A549 (cell line): ENCODE measurements around the gene MAPT. TPM values are rescaled to one million over a fixed set of nuclear protein-coding genes. Genes with fewer than 3 reads are reported as not detected.

Experiments
- ATAC-seq, 2 experiments: fragments of 200-7000 bp in 1 of 2; fragments of >200 bp in 1 of 2; cut with Nextera tagmentation in 1 of 2; cut with Tn5 transposase in 1 of 2; 3 replicates each; pipeline versions ENCODE4 v1.8.0 to v1.9.1; 2018 to 2020; ENCODE audit warnings: mild to moderate bottlenecking in 1 of 2, moderate library complexity in 1 of 2
- CTCF ChIA-PET: fragments of 300-600 bp; sonication (Branson Sonifier 250); formaldehyde crosslinking; extraction: SDS; loops from one replicate; lab custom pipeline; 2021; ENCODE audit warnings: antibody characterized with exemption, inconsistent platforms; lab: Yijun Ruan, JAX
- POLR2A ChIA-PET: fragments of 350-600 bp; formaldehyde crosslinking; extraction: SDS; loops from one replicate; lab custom pipeline; 2021; ENCODE audit warnings: antibody characterized with exemption, inconsistent platforms; lab: Yijun Ruan, JAX
- DNase-seq, 2 experiments: peaks; one replicate each; pipeline versions ENCODE4 v3.0.0 to v3.0.0-alpha.2; 2011 to 2016; ENCODE audit warnings: low read depth in 1 of 2, low spot score in 1 of 2
- FAIRE-seq: peaks from 2 replicates; lab custom pipeline; 2011; peaks lifted over from hg19 to GRCh38; lab: Jason Lieb, UNC
- H3K27ac ChIP-seq, 2 experiments: fragments of >200 bp; sonication (Bioruptor Twin); formaldehyde crosslinking; 3 replicates each; pipeline ENCODE4 v1.5.1; 2016 to 2017
- H3K4me1 ChIP-seq: fragments of >200 bp; sonication (Bioruptor Twin); formaldehyde crosslinking; 3 replicates; pipeline ENCODE4 v1.6.1; 2016
- H3K4me2 ChIP-seq: fragments of >200 bp; sonication (Bioruptor Twin); formaldehyde crosslinking; 3 replicates; pipeline ENCODE4 v1.6.1; 2016
- H3K4me3 ChIP-seq: fragments of >200 bp; sonication (Bioruptor Twin); formaldehyde crosslinking; 3 replicates; pipeline ENCODE4 v1.5.1; 2016
- H3K9me3 ChIP-seq: fragments of >200 bp; sonication (Bioruptor Twin); formaldehyde crosslinking; 3 replicates; pipeline ENCODE4 v1.6.1; 2016
- CTCF ChIP-seq: fragments of >200 bp; sonication (Bioruptor Twin); formaldehyde crosslinking; IDR thresholded peaks from 3 replicates; pipeline ENCODE4 v1.5.1; 2016
- E2F6 ChIP-seq: IDR thresholded peaks from 2 replicates; pipeline ENCODE4 v1.6.1; 2012; ENCODE audit warnings: low read depth, borderline replicate concordance
- EHMT2 ChIP-seq: fragments of 200-600 bp; sonication (generic); IDR thresholded peaks from 2 replicates; pipeline ENCODE4 v1.6.1; 2016; ENCODE audit warnings: antibody characterized with exemption, low read depth, mild to moderate bottlenecking, moderate library complexity
- FOSL2 ChIP-seq, 2 experiments: fragments of 450-650 bp in 1 of 2; fragments of >200 bp in 1 of 2; sonication (Bioruptor Twin) in 1 of 2; formaldehyde crosslinking; IDR thresholded peaks; 2 replicates each; pipeline versions ENCODE4 v1.5.0 to v1.6.1; 2016 to 2020; ENCODE audit warnings: mild to moderate bottlenecking in 1 of 2, moderate library complexity in 1 of 2
- GATA3 ChIP-seq: IDR thresholded peaks from 2 replicates; pipeline ENCODE4 v1.6.1; 2012; ENCODE audit warnings: borderline replicate concordance
- HOXA7 ChIP-seq: fragments of 250-450 bp; sonication (Bioruptor Pico); IDR thresholded peaks from 2 replicates; pipeline ENCODE4 v1.5.0; 2020; ENCODE audit warnings: mild to moderate bottlenecking, moderate library complexity
- JUN ChIP-seq, 2 experiments: fragments of >200 bp; sonication (Bioruptor Twin); formaldehyde crosslinking; IDR thresholded peaks; 2 replicates in 1 of 2; 3 replicates in 1 of 2; pipeline ENCODE4 v1.6.1; 2016 to 2017
- MAFK ChIP-seq: fragments of 450-650 bp; IDR thresholded peaks from 2 replicates; pipeline ENCODE4 v1.6.1; 2014; ENCODE audit not compliant: partially characterized antibody
- MYC ChIP-seq: IDR thresholded peaks from 2 replicates; pipeline ENCODE4 v1.6.1; 2012; ENCODE audit warnings: mild to moderate bottlenecking, inconsistent platforms, low read length, improper control_type of control experiment, borderline replicate concordance
- NFE2L2 ChIP-seq: fragments of 150-350 bp; conservative IDR thresholded peaks from 2 replicates; pipeline ENCODE4 v1.6.1; 2014; ENCODE audit warnings: low read length
- RARB ChIP-seq: fragments of 250-450 bp; sonication (Bioruptor Pico); IDR thresholded peaks from 2 replicates; pipeline ENCODE4 v1.8.0; 2021; ENCODE audit warnings: mild to moderate bottlenecking, moderate library complexity
- SMC3 ChIP-seq: fragments of >200 bp; sonication (Bioruptor Twin); formaldehyde crosslinking; IDR thresholded peaks from 3 replicates; pipeline ENCODE4 v1.6.1; 2018; ENCODE audit warnings: inconsistent platforms
- ZC3H11A ChIP-seq: fragments of 450-650 bp; IDR thresholded peaks from 2 replicates; pipeline ENCODE4 v1.6.1; 2014; ENCODE audit warnings: antibody characterized with exemption, mild to moderate bottlenecking
- WGBS: methylation state at CpG from one replicate; pipeline ENCODE4 v1.1.6; 2017; ENCODE audit errors: missing lambda C conversion rate; 5-methylcytosine and 5-hydroxymethylcytosine counted together
- polyA plus RNA-seq, 4 experiments: library from polyadenylated mRNA; depleted of rRNA in 3 of 4; stranded (reverse); fragments of >200 nt; fragmentation: RNase III in 1 of 4; extraction: RNeasy Plus Mini Kit Qiagen cat#74134 plus additional on column Dnase treatment in 1 of 4; gene quantifications; 2 replicates in 3 of 4; 3 replicates in 1 of 4; pipeline ENCODE4 v1.2.3, GENCODE V29; 2011 to 2017
- TF ChIP-seq, protein P1 (sequence below): fragments of 250-450 bp; sonication (Bioruptor Pico); IDR thresholded peaks from 2 replicates; pipeline ENCODE4 v1.5.0; 2020; ENCODE audit warnings: low read depth, mild to moderate bottlenecking, moderate library complexity
- TF ChIP-seq, protein P2 (sequence below): fragments of >200 bp; sonication (Bioruptor Twin); formaldehyde crosslinking; IDR thresholded peaks from 2 replicates; pipeline ENCODE4 v1.6.1; 2016

The MAPT gene
- polyA plus RNA-seq, 2 of the 4 experiments (the other 2 are of a cell fraction) = 1.2 to 1.6 TPM

GRCh38 chr17:45876539-45876938 is 17.8 kb upstream of the MAPT start:
- no peak for FAIRE-seq
- 19% methylated on average over 3 of the region's 3 CpGs for WGBS
- CTCF ChIA-PET = interaction anchor here (0.9 to 2.0 kb wide), 5 partner anchors 9 to 93 kb away, joined by 3 to 5 read pairs (median 3); partner anchors contain the start of gene CRHR1
- H3K27ac ChIP-seq = no peak overlapping the region
- H3K4me2 ChIP-seq = no peak overlapping the region
- no peak overlapping the region for H3K4me3 ChIP-seq
- no peak for DNase-seq
- POLR2A ChIA-PET = no interaction called here
- no peaks in the 10 kb centered on the region for H3K4me1 ChIP-seq
- no peak for ATAC-seq
- H3K9me3 ChIP-seq = 0 out of 3 replicates have a peak, but pooled peaks cover 3% of the 10 kb centered on the region
- TF ChIP-seq NFE2L2 = peak; percentile 33; the same call in 1 of the 2 replicates
- TF ChIP-seq, protein P1, sequence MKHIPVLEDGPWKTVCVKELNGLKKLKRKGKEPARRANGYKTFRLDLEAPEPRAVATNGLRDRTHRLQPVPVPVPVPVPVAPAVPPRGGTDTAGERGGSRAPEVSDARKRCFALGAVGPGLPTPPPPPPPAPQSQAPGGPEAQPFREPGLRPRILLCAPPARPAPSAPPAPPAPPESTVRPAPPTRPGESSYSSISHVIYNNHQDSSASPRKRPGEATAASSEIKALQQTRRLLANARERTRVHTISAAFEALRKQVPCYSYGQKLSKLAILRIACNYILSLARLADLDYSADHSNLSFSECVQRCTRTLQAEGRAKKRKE (CRISPR knock-in tag) = no peak
- TF ChIP-seq, all 56 proteins: peak for 1

GRCh38 chr17:45877467-45877866 is 16.9 kb upstream of the MAPT start:
- Histone ChIP-seq H3K4me3 (no peak overlapping the region), H3K4me2 (no peak overlapping the region), H3K4me1 (no peaks in the 10 kb centered on the region), H3K9me3 (0 out of 3 replicates have a peak, but pooled peaks cover 3% of the 10 kb centered on the region), H3K27ac (no peak overlapping the region)
- WGBS = 3% methylated on average over 1 of the region's 1 CpG
- no peak for DNase-seq
- ATAC-seq = no peak
- ChIA-PET CTCF (interaction anchor here (0.7 to 2.0 kb wide), 6 partner anchors 9 to 109 kb away, joined by 3 to 5 read pairs (median 4); no protein-coding TSS in a partner anchor), POLR2A (no interaction called here)
- no peak for FAIRE-seq
- TF ChIP-seq E2F6 (no peak), HOXA7 (CRISPR knock-in tag) (no peak), EHMT2 (no peak), FOSL2 (IDR thresholded peaks at IDR 0.05) (no peak), FOSL2 (CRISPR knock-in tag; IDR thresholded peaks at IDR 0.05) (no peak), JUN (IDR thresholded peaks at IDR 0.05) (no peak), MAFK (no peak), SMC3 (no peak)
- TF ChIP-seq, protein P2, sequence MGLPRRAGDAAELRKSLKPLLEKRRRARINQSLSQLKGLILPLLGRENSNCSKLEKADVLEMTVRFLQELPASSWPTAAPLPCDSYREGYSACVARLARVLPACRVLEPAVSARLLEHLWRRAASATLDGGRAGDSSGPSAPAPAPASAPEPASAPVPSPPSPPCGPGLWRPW = no peak

DNA sequence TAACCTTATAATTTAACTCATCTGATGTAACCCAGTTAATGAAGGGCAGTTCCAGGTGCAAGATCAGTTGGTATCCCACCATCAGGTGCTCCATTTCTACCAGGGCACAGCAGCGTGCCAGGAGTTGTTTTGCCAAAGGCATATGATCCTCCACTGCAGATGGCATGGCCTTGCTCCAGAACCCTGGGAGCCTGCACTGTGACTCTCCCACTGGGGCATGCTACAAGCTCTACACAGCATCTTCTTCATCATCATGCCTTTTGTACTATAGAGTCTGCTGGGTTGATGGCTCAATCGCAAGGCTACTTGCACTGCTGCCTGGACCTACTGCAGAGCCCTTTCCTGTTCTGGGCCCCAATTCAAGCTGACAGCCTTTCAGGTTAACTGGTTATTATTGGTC is 11.3 kb upstream of the MAPT start:
- Histone ChIP-seq H3K4me2 (no peak overlapping the region), H3K4me1 (no peaks in the 10 kb centered on the region), H3K9me3 (0 out of 3 replicates have a peak, but pooled peaks cover 3% of the 10 kb centered on the region), H3K27ac (no peak overlapping the region), H3K4me3 (no peak overlapping the region)
- ChIA-PET CTCF (interaction anchor here (0.6 to 2.2 kb wide), 3 partner anchors 10 to 26 kb away, joined by 3 to 10 read pairs (median 3); no protein-coding TSS in a partner anchor), POLR2A (no interaction called here)
- TF ChIP-seq E2F6 (no peak), JUN (IDR thresholded peaks at IDR 0.05) (no peak), CTCF (no peak), RARB (CRISPR knock-in tag) (no peak), FOSL2 (IDR thresholded peaks at IDR 0.05) (no peak), FOSL2 (CRISPR knock-in tag; IDR thresholded peaks at IDR 0.05) (no peak), GATA3 (no peak)
- no peak for ATAC-seq
- FAIRE-seq = no peak
- 52% methylated on average over 2 of the region's 2 CpGs for WGBS
- DNase-seq = no peak

GRCh38 chr17:45886852-45887251 is 7.5 kb upstream of the MAPT start:
- DNase-seq = no peak
- CTCF ChIA-PET = interaction anchor here (0.7 to 1.9 kb wide), 5 partner anchors 10 to 1155 kb away, joined by 3 to 7 read pairs (median 4); no protein-coding TSS in a partner anchor
- no peak for ATAC-seq
- H3K9me3 ChIP-seq = no peaks in the 10 kb centered on the region
- WGBS = 50% methylated on average over 2 of the region's 2 CpGs
- H3K4me3 ChIP-seq = no peak overlapping the region
- no peak overlapping the region for H3K4me2 ChIP-seq
- no peak for FAIRE-seq
- no peak overlapping the region for H3K27ac ChIP-seq
- no peaks in the 10 kb centered on the region for H3K4me1 ChIP-seq
- POLR2A ChIA-PET = no interaction called here
- TF ChIP-seq ZC3H11A = peak; percentile 94
- no peak for TF ChIP-seq MYC
